ENCODE measurements around the gene DKC1.
"Not testable (repeated sequence)": the region's sequence is repeated elsewhere in the genome, so short reads cannot be mapped to it uniquely, and the experiment has no call there.

The DKC1 gene

GRCh38 chrX:154795016-154795415 is 32.4 kb downstream of the DKC1 start:
- DNase-seq = no peak

GRCh38 chrX:154797006-154797405 is 34.3 kb downstream of the DKC1 start:
- DNase-seq = no peak

GRCh38 chrX:154799556-154800348 is 37.1 kb downstream of the DKC1 start:
- peak; percentile 56 to 74 for DNase-seq

- peak in 1 of 2 experiments; percentile 21 for DNase-seq
These were observed 38.0 kb downstream of the DKC1 start for GRCh38 chrX:154800478-154801210.

- DNase-seq = no peak
These were observed 40.3 kb downstream of the DKC1 start for GRCh38 chrX:154802947-154803346.

GRCh38 chrX:154804261-154804956 is 41.7 kb downstream of the DKC1 start:
- DNase-seq = no peak

- peak; percentile 17 to 57 for DNase-seq
These were observed 42.5 kb downstream of the DKC1 start, which contains the start of gene MPP1 for GRCh38 chrX:154804957-154805695. MPP1 (minus strand) TSS chrX:154805485; CDS start chrX:154805373, 112 bp downstream.

- DNase-seq = no peak
These were observed 43.0 kb downstream of the DKC1 start for GRCh38 chrX:154805696-154806091.

- no peak for DNase-seq
These were observed 44.3 kb downstream of the DKC1 start for GRCh38 chrX:154806837-154807501.

GRCh38 chrX:154809939-154810665 is 47.4 kb downstream of the DKC1 start:
- DNase-seq = no peak

- DNase-seq = no peak
These were observed 49.9 kb downstream of the DKC1 start for GRCh38 chrX:154812341-154813101.

- DNase-seq = no peak
These were observed 51.1 kb downstream of the DKC1 start for GRCh38 chrX:154813801-154814200.

- DNase-seq = no peak
These were observed 52.7 kb downstream of the DKC1 start for GRCh38 chrX:154815274-154815818.

- not testable (repeated sequence) for DNase-seq
These were observed 53.7 kb downstream of the DKC1 start for GRCh38 chrX:154816326-154816898.

- DNase-seq = not testable (repeated sequence)
These were observed 54.5 kb downstream of the DKC1 start for GRCh38 chrX:154817048-154817618.

- DNase-seq = no peak
These were observed 56.5 kb downstream of the DKC1 start for GRCh38 chrX:154818916-154819770.

GRCh38 chrX:154819771-154820341 is 57.2 kb downstream of the DKC1 start:
- no peak for DNase-seq

- no peak for DNase-seq
These were observed 58.9 kb downstream of the DKC1 start for GRCh38 chrX:154821523-154821922.

Data from NCI-H1930 (cell line).